HG03039 (cell line): ENCODE data around the gene CHKA.

ENCODE experiments used
- ATAC-seq: cut with Tn5 transposase; IDR thresholded peaks from one replicate; pipeline ENCODE4 v1.9.1; 2021; ENCODE audit warnings: mild to moderate bottlenecking, moderate library complexity; ENCODE audit not compliant: unreplicated experiment

Gene CHKA

DNA sequence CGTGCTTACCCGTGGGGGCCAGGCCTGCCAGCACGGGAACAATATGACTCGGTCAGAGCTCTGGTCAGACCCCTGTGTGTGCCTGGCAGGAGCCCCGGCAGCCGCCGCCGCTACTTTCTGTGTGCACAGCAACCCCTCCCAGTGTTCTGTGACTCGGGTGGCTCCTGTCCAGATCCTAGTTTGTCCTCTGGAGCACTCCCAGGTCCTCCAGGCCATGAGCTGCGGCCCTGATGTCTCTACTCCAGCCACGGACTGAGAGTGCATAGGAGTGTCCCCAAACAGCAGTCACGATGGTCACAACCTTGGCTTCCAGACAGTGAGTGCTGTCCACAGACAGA is 87.5 kb downstream of the CHKA start:
- ATAC-seq = no peak

DNA sequence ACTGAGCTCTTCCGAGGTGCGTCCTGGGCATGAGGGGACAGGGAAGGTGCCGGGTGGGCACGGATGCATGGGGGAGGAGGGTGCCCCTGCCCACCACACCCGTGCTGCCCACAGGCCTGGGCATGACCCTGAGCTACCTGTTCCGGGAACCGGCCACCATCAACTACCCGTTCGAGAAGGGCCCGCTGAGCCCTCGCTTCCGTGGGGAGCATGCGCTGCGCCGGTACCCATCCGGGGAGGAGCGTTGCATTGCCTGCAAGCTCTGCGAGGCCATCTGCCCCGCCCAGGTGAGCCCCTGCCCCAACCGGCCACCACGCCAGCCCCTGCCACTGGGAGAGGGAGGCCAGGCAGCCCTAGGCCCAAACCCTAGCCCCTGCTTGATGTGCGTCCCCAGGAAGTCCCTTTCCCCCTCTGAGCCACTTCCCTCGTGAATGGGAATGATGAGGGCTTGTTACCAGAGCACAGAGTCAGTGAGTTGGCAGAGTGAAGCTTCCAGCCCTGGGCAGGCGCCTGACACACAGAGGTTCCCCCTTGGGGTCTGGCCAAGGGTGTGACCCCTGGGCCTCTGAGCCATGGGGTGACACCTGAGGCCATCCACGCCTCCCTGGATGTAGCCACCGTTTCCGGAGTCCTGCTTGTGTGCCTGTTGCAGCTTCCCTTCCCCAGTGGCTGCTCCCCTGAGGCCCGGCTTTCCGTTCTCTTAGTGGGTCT is 88.0 kb downstream of the CHKA start:
- ATAC-seq = no peak

DNA sequence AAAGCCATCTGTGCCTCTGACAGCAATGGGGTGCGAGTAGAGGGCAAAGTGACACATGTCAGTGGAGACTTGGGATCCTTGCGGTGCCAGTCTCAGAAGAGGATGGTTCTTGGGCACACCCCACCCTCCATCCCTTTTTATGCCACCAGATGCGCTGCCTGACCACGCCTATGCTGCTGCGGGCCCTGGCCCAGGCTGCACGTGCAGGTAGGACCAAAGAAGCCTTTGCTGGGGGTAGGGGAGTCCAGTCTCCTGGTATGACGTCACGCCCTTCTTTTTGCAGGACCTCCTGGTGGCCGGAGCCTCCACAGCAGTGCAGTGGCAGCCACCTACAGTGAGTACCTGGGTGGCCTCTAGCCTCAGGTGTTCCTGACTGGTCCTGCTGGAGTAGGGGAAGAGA is 89.2 kb downstream of the CHKA start:
- ATAC-seq = no peak

DNA sequence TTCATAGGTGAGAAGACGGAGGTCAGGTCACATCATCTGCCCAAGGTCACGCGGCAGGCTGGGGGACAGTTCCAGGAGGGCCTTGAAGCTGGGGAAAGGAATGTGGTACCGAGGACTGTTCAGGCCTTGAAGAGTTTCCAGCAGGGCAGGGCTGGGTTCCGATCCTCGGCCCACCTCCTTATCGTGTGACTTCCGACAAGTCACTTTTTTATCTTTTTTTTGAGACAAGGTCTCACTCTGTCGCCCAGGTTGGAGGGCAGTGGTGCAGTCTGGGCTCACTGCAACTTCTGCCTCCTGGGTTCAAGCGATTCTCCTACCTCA is 90.1 kb downstream of the CHKA start:
- no peak for ATAC-seq

DNA sequence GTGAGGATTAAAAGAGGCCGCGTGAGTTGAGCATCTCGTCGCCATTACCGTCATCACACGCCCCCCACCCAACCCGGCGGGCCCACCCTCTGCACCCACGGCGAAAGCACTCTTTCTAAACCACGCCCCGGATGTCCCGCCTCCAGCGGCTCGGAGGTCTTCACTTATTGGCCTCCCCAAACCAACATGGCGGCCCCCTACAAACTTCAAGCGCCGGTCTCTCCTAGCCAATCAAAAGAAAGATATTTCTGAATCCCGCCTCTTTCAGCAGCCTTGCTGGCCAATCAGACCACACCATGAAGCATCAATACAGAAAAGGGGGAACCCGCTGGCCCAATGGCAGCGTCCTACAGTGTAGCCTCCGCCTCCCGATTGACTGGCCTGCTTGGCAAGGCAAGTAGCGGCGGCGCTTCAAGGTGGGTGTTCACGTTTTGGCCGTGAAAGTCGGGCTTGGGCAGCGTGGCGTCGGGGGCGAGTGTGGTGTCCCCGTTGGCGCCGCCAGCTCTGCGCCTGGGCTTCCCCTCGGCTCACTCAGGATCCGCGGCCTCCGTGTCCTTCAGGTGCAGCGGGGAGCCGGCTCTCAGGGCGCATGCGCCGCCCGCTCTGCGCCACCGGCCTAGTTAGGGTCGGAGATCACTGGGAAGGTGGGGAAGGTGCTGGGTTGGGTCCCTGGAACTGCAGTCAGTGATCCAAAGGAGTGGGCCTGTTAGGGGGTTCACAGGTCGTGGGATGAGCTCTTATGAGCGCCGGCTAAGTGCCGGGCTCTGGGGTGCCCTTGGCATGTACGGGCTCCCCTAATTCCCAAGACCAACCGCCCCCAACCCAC is 90.7 kb downstream of the CHKA start, which contains the start of gene NDUFS8:
Gene NDUFS8 (plus strand): TSS at position 364 of the 826 bp plus-strand sequence. CDS start 1,471 bp downstream, outside the sequence.
- ATAC-seq = peak; percentile 85

DNA sequence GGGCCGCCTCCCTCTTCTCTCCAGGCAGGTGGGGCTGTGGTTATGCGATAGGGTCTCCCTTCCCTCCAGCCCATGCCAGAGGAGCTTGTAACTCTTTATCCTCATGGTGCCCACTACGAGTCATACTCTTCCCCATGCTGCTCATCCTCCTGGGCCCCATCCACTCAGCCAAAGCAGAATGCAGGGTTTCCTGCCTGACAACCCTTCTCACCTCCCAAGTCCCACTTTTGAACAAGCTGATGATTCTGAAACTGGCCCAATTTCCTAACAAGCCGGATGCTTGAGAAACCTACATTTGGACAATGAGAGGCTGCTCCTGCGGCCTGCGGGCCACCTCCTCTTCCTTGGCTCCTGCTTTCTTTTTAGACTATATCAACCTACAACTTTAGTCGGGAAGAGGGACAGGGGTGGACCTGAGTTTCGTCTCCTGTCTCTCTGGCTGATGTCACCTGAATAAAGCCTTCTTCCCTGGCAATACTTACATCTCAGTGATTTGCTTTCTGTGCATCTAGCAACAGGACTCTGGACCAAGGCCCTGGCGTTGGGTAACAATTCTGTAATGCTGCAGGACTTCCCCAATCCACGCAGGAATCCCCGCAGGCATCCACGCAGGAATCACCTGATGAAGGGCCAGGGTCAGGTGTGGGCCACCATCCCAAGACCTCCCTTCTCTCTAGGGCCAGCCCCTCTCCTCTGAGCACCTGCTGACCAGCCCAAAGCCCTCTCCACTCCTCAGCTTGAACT is 92.2 kb downstream of the CHKA start:
- ATAC-seq = no peak

DNA sequence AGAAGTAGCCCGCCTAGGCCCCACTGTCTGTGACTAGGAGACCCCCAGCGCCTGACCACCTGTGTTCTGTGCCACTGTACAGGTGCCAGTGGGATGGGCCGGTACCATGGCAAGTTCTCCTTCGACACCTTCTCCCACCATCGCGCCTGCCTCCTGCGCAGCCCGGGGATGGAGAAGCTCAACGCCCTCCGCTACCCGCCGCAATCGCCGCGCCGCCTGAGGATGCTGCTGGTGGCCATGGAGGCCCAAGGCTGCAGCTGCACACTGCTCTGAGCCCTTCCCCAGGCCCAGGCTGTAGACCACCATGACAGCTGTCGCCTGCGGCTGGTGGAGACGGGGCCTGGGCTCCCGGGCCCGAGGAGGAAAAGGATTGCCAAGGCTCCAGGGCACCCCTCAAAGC is 93.5 kb downstream of the CHKA start:
- ATAC-seq = no peak

DNA sequence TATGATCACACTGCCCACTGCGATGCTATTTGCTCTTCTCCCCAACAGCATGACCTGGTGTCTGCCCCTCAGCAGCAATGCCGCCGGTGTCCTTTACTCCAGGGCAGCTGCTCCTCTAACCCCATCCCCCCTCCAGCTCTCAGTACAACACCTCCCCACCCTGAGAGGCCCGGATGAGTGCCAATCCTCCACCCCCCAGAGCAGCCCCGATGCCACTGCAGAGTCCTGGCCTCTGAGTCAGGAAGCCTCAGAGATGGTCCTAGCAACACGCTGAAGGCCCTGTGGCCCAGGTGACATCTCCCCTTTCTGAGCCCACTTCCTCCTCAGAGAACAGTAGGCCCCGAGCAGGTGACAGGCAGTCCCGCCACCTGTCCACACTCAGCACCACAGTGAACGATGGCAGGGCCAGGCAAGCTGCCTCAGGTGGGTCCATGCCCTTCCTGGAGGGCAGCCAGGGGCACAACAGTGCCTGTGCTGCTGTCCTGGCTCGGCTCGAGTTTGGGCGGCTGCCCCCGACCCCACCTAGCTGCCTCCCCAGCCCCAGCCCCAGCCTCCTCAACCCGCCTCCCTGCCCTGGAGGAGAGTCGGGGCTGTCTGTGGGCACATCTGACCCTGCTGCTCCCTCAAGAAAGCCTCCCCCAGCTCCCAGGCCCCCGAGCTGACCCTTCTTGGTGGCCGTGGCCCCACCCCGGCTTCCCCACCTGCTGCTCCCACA is 94.6 kb downstream of the CHKA start:
- no peak for ATAC-seq

DNA sequence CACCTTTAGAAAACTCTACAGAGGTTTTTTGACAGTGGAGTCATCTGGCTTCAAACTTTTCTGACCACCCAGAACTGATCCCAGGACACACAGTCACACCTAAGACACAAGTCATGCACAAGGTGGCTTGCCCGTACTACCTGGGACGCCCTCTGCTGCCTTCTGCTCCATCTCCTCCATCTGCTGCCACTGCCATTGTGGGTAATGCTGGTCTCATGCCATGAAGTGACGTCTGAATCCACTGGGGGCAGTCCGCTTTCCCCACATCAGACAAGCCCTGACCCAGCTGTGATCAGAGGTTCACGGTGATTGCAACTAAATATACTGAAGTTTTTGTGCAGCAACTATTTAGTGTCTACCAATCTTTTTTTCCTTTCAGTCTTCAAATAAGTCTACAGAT is 96.1 kb downstream of the CHKA start:
- ATAC-seq = no peak

DNA sequence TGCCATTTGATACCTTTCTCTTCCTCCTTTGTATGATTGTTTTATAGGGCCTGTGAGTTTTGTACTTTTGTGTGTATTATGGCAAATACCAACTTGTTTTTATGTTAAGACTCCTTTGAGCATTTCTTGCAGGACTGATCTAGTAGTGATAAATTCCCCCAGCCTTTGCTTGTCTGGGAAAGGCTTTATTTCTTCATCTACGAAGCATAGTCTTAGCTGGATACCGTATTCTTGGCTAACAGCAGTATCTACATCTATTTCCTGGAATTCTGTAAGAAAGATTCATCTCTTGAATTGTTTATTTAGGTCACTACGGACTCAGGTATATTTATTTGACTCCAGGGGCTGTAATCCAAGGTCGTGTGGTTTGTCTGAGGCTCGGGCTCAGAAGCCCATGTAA is 96.7 kb downstream of the CHKA start:
- ATAC-seq = no peak

DNA sequence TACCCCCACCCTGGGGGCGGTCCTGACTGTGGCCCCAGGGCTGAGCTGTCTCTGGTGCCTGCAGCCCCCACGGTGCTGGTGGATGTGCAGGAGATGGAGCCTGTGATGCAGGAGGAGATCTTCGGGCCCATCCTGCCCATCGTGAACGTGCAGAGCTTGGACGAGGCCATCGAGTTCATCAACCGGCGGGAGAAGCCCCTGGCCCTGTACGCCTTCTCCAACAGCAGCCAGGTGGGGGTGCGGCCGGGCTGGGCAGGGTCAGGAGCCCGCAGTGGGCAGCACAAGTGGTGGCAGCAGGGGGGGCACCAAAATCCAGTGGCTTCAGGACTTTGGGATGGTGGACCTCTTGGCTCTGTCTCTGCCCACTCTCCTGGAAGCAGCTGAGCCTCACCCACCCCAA is 98.7 kb downstream of the CHKA start:
- ATAC-seq = no peak

DNA sequence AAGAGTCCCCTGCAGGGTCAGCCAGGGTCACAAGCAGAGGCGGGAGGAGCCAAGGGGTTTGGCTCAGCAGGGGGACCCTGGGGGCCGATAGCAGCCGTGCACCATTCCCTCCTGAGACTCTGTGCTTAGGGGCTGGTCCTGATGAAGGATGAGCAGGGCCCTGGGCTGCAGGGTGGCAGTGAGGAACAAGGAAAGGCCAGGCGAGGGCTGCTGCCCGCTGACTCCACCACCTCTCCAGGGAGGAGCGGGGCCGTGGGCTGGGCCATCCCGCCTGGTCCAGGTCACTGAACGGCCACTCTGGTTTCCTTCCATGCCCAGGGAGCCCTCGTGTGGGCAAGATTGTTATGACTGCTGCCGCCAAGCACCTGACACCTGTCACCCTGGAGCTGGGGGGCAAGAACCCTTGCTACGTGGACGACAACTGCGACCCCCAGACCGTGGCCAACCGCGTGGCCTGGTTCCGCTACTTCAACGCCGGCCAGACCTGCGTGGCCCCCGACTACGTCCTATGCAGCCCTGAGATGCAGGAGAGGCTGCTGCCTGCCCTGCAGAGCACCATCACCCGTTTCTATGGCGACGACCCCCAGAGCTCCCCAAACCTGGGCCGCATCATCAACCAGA is 99.9 kb downstream of the CHKA start:
- no peak for ATAC-seq

DNA sequence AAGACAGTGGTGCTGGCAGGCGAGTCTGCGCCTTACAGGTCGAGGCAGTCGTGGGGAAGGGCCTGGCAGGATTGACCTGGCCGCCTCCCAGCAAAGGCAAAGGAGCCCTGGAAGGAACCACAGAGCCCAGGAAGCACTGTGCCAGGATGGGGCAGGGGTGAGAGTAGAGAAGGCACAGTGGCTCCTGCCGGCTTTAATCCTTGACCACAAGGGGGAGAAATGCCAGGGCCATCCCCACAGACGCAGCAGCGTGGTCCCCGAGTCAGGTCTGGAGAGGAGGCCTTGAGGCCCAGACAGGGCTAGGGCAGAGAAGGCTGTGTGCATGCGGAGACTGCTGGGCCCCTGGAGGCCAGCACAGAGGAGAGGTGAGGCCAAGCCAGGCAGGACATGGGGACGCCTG is 100.6 kb downstream of the CHKA start:
- no peak for ATAC-seq

DNA sequence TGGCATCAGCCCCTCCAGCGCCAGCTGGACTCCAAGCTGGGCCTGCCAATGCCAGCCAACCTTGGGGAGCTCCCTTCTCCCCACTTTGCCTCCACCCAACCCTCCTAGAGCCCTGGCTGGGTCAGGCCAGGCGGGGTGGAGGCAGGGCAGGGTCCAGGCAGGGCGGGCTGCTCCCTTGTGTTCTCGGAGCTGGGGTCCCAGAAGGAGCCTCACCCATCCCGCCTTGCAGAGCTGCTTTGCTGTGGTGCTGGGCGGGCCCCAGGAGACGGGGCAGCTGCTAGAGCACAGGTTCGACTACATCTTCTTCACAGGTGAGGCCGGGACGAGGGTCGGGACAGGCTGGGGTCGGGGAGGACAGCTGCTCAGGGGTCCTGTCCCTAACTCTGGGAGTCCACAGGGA is 101.7 kb downstream of the CHKA start:
- no peak for ATAC-seq

DNA sequence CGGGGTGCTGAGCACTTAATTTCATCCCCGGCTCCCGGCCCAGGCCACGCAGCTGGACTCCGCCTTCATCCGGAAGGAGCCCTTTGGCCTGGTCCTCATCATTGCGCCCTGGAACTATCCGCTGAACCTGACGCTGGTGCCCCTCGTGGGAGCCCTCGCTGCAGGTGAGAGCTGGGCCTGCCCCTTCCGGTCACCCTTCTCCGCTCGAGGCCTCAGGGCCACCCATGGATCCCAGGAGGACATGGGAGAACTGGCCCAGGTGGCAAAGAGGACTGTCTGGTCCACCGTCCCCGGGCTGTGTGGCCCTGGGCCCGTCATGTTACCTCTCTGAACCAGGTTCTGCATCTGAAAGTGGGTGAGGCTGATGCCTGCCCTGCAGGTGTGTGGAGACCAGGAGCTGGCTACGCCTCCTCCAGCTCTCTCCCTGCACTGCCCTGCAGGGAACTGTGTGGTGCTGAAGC is 102.4 kb downstream of the CHKA start:
- no peak for ATAC-seq

DNA sequence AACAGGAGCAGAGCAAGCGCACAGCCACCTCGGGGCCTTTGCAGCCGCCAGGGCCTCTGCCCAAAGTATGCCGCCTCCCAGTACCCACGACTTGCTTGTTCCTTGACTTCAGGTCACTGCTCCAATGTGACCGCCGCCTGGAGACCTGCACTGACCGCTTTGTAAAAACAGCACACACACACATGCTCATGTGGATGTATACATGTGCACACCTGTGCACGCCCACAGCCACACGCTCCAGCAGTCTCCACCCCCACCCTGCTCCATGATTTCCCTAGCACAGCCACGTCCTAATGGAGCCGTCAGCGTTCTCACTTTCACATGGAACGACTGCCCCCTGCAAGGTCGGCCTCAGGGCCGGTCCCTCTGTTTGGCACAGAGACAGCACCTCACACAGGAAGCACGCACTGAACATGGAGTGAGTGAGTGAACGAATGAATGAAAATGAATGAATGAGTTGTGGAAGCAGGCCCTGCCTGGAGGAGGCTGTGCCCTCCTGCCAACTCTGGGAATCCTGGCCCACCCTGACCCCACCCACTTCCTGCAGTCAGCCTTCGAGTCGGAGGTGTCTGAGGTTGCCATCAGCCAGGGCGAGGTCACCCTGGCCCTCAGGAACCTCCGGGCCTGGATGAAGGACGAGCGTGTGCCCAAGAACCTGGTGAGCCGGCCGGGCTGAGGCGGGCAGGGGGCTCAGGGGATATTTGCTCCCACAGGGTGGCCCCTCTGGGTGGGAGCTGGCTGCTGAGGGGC is 103.0 kb downstream of the CHKA start:
- no peak for ATAC-seq

DNA sequence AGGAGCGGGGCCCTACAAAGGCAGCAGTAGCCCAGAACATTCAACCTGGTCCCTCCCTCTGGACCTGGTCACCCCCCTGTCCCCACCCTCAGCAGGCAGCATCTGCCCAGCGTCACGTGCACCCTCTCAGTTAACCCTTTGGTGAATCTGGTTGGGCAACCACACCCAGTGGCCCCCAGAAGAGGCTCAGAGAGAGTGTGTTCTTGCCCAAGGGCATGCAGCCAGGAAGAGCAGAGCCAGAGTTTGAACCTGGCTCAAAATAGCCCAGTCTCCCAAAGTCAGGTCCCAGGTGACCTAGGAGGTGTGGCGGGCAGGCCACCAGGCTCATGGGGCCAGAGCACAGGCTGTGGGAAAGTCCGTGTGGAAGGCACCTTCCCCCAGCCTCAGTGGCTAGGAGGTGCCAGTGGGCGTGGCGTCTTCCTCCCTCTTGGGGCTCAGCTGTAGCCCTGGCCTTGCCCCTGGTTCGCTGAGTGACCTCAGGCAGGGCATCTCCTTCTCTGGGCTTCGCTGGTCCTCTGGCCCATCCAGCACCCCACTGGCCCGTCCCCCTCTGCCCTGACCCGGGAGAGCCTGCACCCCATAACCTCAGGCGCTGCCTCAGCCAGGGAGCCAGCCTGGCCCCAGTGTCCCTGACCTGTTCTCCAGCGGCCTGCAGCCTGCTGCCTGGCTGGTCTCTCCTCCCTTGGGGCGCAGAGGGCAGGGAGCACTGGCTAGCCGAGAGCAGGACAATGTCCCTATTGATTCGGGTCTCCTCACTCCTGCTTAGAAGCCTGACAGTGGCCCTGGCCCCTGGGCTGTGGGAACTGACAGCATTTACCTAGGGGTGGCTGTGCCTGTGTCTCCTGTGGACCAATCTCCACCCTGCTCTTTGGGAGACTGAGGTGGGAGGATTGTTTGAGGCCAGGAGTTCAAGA is 104.0 kb downstream of the CHKA start:
- ATAC-seq = no peak

DNA sequence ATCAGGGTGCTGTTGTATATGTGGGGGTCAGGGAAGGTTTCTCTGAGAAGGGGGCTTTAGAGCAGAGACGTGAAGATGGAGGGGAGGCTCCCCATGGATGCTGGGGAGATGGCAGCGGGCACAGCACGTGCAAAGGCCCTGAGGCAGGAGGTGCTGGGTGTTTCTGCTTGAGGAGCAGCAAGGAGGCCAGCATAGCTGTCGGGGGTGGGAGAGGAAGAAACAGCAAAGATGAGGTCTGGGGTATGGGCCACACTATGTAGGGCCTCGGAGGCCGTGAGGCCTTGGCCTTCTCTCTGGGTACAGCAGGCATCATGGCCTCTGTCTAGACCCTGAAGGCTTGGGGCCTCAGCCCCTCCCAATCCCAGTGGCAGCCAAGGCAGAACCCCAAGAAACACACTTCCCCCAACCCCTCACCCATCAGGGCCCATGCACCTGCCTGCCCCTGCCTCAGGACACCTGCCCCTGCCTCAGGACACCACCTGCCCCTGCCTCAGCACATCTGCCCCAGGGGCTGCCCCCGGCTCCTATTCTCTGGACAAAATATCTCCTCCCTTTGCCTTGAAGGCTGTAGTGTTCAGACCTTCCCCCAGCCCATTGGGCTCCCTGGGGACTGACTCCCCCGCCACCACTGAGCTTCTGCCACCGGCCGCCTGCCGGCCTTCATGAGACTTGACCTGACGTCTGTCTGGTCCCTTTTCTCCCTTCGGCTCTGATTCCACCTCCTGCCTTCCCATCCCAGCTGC is 104.9 kb downstream of the CHKA start:
- no peak for ATAC-seq
